Retinal pigment epithelial cell (primary cell): ENCODE results near the gene ATF6B.

ENCODE experiments used
- DNase-seq: peaks from one replicate; pipeline ENCODE4 v3.0.0-alpha.2; 2010; ENCODE audit warnings: low read depth
- H3K4me3 ChIP-seq: 2 replicates; pipeline ENCODE4 v1.5.1; 2011; ENCODE audit warnings: mild to moderate bottlenecking, low read length, control low read depth, moderate library complexity
- CTCF ChIP-seq: conservative IDR thresholded peaks from 2 replicates; pipeline ENCODE4 v1.5.1; 2011; ENCODE audit warnings: low read depth, low read length, control low read depth, inconsistent platforms

Gene ATF6B

GRCh38 chr6:32154514-32155161 is 26.6 kb upstream of the ATF6B start:
- peak overlapping the region; percentile 92 for H3K4me3 ChIP-seq
- peak; percentile 28 for DNase-seq
- peak; percentile 60 for TF ChIP-seq CTCF

- TF ChIP-seq CTCF, result peak; percentile 44
- peak within 1 kb of the TSS; percentile 92 for H3K4me3 ChIP-seq
- DNase-seq, result peak; percentile 80
These were observed 25.8 kb upstream of the ATF6B start, which contains the start of gene PPT2 for GRCh38 chr6:32153564-32154513. Gene PPT2, plus strand, starts transcription at chr6:32154141. Its CDS starts 454 bp downstream, at chr6:32154595.

GRCh38 chr6:32152769-32153563 is 24.9 kb upstream of the ATF6B start:
- peak overlapping the region; percentile 92 for H3K4me3 ChIP-seq
- DNase-seq, result no peak
- TF ChIP-seq CTCF, result no peak

GRCh38 chr6:32151863-32152768 is 24.1 kb upstream of the ATF6B start, which contains the start of gene PRRT1:
Gene PRRT1, minus strand, starts transcription at chr6:32151939. Its CDS starts 112 bp downstream, at chr6:32151827.
- no peak for DNase-seq
- TF ChIP-seq CTCF, result no peak
- H3K4me3 ChIP-seq, result peak within 1 kb of the TSS; percentile 14

GRCh38 chr6:32151181-32151862 is 23.3 kb upstream of the ATF6B start:
- no peak for DNase-seq
- H3K4me3 ChIP-seq, result no peak overlapping the region
- no peak for TF ChIP-seq CTCF
